ENCODE measurements around the gene ARHGAP26.

The ARHGAP26 gene

DNA sequence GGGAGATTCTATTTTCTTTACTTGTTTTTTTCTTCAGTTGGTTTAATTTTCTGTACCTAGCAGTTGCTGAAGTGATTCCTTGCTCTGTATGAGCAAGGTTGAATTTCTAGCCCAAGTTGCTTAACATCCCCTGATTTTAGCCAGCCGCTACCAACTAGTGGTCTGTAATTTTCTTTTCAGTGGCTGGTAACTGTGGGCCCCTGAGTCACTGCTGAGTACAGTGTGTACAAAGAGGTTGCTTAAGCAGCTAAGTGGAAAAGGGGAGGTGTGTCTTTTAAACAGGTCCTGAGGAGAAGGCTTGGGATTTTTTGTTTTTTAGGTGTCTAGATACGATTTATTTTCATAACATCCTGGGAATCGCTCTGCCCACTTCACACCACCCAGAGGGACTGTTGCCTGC, 378.6 kb downstream of the ARHGAP26 start:
- intact Hi-C loops (cut with DNase I; ENCODE audit: low total_unique reads): no loop called here
- peak; percentile 64 to 79 for DNase-seq
- H3K27ac ChIP-seq: peak overlapping the region; percentile 75 to 81
- peaks cover 0 to 91% (median 62%) of the 10 kb centered on the region in 4 donors for H3K4me1 ChIP-seq
- TF ChIP-seq, protein P1, sequence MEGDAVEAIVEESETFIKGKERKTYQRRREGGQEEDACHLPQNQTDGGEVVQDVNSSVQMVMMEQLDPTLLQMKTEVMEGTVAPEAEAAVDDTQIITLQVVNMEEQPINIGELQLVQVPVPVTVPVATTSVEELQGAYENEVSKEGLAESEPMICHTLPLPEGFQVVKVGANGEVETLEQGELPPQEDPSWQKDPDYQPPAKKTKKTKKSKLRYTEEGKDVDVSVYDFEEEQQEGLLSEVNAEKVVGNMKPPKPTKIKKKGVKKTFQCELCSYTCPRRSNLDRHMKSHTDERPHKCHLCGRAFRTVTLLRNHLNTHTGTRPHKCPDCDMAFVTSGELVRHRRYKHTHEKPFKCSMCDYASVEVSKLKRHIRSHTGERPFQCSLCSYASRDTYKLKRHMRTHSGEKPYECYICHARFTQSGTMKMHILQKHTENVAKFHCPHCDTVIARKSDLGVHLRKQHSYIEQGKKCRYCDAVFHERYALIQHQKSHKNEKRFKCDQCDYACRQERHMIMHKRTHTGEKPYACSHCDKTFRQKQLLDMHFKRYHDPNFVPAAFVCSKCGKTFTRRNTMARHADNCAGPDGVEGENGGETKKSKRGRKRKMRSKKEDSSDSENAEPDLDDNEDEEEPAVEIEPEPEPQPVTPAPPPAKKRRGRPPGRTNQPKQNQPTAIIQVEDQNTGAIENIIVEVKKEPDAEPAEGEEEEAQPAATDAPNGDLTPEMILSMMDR (IDR thresholded peaks at IDR 0.05): no peak
- no peak overlapping the region for H3K4me3 ChIP-seq
- H3K27me3 ChIP-seq: no peaks in the 10 kb centered on the region
- no peaks in the 10 kb centered on the region for H3K9me3 ChIP-seq
- H3K36me3 ChIP-seq: no peaks in the 10 kb centered on the region

DNA sequence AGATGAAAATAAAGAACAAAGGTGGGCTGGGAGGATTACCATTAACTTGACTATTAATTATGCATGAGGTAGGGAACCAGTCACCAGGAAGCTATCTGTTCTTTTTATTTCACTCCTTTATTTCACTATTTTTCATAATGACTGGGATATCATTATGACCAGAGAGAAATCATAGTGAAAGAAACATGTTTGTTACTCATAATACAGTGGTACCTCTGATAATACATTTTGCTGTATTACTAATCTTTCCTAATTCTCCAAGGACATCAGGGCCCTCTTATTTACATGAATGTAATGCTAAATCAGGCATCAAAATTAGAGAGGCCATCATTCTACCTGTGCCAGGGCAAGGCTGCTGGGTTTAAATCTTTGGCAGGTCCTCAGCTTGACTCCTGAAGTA, 379.6 kb downstream of the ARHGAP26 start:
- peaks cover 0 to 90% (median 63%) of the 10 kb centered on the region in 4 donors for H3K4me1 ChIP-seq
- peak overlapping the region; percentile 75 to 81 for H3K27ac ChIP-seq
- TF ChIP-seq, protein P1 (IDR thresholded peaks at IDR 0.05): no peak
- H3K36me3 ChIP-seq: no peaks in the 10 kb centered on the region
- intact Hi-C loops (cut with DNase I; ENCODE audit: low total_unique reads): no loop called here
- H3K9me3 ChIP-seq: no peaks in the 10 kb centered on the region
- H3K4me3 ChIP-seq: no peak overlapping the region
- no peak for DNase-seq
- no peaks in the 10 kb centered on the region for H3K27me3 ChIP-seq

DNA sequence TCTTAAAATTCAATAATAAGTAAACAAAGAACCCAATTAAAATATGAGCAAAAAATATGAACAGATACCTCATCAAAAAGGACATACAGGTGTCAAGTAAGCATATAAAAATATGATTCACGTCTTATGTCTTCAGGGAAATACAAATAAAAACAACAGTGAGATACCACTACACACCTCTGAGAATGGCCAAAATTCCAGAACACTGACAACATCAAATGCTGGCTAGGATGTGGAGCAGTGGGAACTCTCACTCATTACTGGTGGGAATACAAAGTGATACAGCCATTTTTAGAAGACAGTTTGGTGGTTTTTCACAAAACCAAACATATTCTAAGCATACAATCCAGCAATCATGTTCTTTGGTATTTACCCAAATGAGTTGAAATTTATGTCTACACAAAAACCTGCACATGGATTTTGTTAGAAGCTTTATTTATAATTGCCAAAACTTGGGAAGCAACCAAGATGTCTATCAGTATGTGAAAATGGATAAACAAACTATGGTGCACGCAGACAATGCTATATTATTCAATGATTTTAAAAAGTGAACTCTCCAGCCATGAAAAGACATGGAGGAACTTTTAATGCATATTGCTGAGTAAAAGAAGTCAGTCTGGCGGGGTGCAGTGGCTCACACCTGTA, 381.0 kb downstream of the ARHGAP26 start:
- no peaks in the 10 kb centered on the region for H3K9me3 ChIP-seq
- peaks cover 0 to 90% (median 67%) of the 10 kb centered on the region in 4 donors for H3K4me1 ChIP-seq

DNA sequence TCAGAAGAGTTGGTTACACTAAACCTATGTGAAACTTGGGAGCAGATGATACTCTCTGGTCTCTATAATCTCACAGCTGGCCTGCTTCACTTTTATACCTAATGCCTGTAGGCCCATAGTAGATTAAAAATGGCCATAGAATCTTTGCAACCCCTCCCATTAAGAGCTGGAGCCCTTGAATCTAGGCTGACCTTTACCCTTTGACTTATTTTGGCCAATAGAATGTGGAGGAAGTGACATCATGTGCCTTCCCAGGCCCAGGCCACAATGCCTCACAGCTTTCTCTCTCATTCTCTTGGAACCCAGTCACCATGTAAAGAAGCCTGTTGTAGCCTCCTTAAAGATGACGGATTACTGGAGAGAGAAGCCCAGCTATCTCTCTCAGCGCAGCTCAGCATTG, 382.3 kb downstream of the ARHGAP26 start:
- intact Hi-C loops (cut with DNase I; ENCODE audit: low total_unique reads): no loop called here
- H3K27ac ChIP-seq: peak overlapping the region; percentile 66 to 75

More for the DNA sequence above, 381.0 kb downstream of the ARHGAP26 start:
- no peaks in the 10 kb centered on the region for H3K36me3 ChIP-seq
- H3K27me3 ChIP-seq: no peaks in the 10 kb centered on the region
- TF ChIP-seq, protein P1 (IDR thresholded peaks at IDR 0.05): no peak
- intact Hi-C loops (cut with DNase I; ENCODE audit: low total_unique reads): no loop called here
- no peak overlapping the region for H3K4me3 ChIP-seq
- H3K27ac ChIP-seq: no peak overlapping the region
- DNase-seq: no peak

DNA sequence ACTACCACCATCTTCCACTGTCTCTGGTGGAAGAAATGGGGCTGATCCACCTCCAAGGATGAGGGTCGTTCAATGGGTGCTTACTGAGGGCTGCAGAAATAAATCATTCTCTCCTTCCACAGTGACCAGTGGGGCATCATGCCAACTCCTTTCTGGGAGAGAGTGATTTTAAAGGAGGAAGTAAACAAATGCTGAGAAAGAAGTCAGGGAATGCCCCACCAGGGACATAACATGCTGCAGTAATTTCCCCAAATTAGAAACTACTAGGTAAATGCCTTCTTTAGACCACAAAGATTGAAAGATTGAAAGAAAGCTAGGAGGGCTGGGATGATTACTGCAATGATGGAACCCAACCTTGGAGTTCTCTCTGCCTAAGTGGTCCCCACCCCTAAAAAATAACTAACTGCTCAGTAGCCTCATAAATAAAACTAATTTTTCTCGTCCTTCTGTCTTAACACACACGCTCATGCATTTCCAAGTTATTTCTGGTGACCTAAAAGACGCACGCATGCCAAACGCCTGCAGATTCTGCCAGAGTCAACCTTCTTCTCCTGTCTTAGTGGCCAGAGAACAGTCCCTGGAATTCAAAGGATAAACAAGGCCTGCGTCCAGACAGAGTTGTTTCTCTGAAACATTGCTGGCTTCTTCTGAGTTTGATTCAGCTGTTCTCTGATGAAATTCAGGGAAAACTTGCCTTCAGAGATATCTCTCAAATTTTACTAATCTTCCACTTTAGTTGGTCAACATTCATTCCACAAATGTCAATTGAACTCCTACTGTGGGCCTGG, 383.3 kb downstream of the ARHGAP26 start:
- no peaks in the 10 kb centered on the region for H3K27me3 ChIP-seq
- intact Hi-C loops (cut with DNase I; ENCODE audit: low total_unique reads): no loop called here
- DNase-seq: peak; percentile 88 to 92
- H3K4me1 ChIP-seq: peaks cover 0 to 72% (median 50%) of the 10 kb centered on the region in 4 donors
- no peaks in the 10 kb centered on the region for H3K36me3 ChIP-seq
- H3K27ac ChIP-seq: peak overlapping the region; percentile 66 to 75
- TF ChIP-seq, protein P1 (IDR thresholded peaks at IDR 0.05): no peak
- no peaks in the 10 kb centered on the region for H3K9me3 ChIP-seq
- peak overlapping the region; percentile 5 to 6 for H3K4me3 ChIP-seq

More for the DNA sequence above, 382.3 kb downstream of the ARHGAP26 start:
- Histone ChIP-seq H3K27me3 (no peaks in the 10 kb centered on the region), H3K4me3 (no peak overlapping the region), H3K9me3 (no peaks in the 10 kb centered on the region), H3K36me3 (no peaks in the 10 kb centered on the region), H3K4me1 (peaks cover 0 to 83% (median 60%) of the 10 kb centered on the region in 4 donors)
- TF ChIP-seq, protein P1 (IDR thresholded peaks at IDR 0.05): no peak
- no peak for DNase-seq
